ENCODE results near the gene TRAF1. TPM values are rescaled to one million over a fixed set of nuclear protein-coding genes. Genes with fewer than 3 reads are reported as not detected.

The TRAF1 gene
- total and polyA plus RNA-seq, 10 of the 15 experiments (the other 5 are each of a cell fraction or from before 2014, with no cell fraction given), result 13.8 to 163 (median 128) TPM

GRCh38 chr9:120886490-120886967, 40.1 kb downstream of the TRAF1 start (continued):
- TF ChIP-seq RCOR1 (conservative IDR thresholded peaks at IDR 0.05; ENCODE audit: low read depth, low read length), result no peak
- peak; percentile 75 for TF ChIP-seq EED (IDR thresholded peaks at IDR 0.05; ENCODE audit: low read depth)

- FAIRE-seq (no peak), ATAC-seq (peak; percentile 23), DNase-seq (ENCODE audit: low read depth, low spot score) (no peak)
- Histone ChIP-seq H2AFZ (ENCODE audit: control insufficient read depth, low read depth, low read length) (no peak overlapping the region), H3K4me1 (ENCODE audit: control insufficient read depth, insufficient read depth, low read length) (peaks cover 20% of the 10 kb centered on the region), H3K36me3 (ENCODE audit: control insufficient read depth in 2 of 2, insufficient read depth in 2 of 2, low read length in 1 of 2) (no peaks in the 10 kb centered on the region), H3K4me3 (no peak overlapping the region), H3K27ac (ENCODE audit: control insufficient read depth, insufficient read depth) (no peak overlapping the region), H3K79me2 (ENCODE audit: control insufficient read depth, insufficient read depth, low read length) (no peaks in the 10 kb centered on the region), H3K27me3 (replicated peaks in 1 of 2; ENCODE audit: control insufficient read depth in 2 of 2, insufficient read depth in 2 of 2, low read length in 1 of 2) (no peaks in the 10 kb centered on the region), H4K20me1 (ENCODE audit: control insufficient read depth, insufficient read depth) (no peaks in the 10 kb centered on the region), H3K4me2 (ENCODE audit: control insufficient read depth, insufficient read depth) (no peak overlapping the region), H3K9ac (ENCODE audit: control insufficient read depth, insufficient read depth, low read length) (no peak overlapping the region), H3K9me3 (replicated peaks; ENCODE audit: control insufficient read depth, insufficient read depth, low read length) (no peaks in the 10 kb centered on the region)
- ChIA-PET POLR2A (interaction anchor here (0.9 to 15.6 kb wide), 5 partner anchors 11 to 42 kb away, joined by 3 to 383 read pairs (median 3); partner anchors contain the start of gene TRAF1), SMC1A (ENCODE audit: uncharacterized antibody, unreplicated experiment) (interaction anchor here (0.5 to 23.6 kb wide), 5 partner anchors 11 to 62 kb away, joined by 3 to 522 read pairs (median 3); partner anchors contain the start of gene TRAF1), RAD21 (ENCODE audit: unreplicated experiment) (interaction anchor here (0.7 to 2.0 kb wide), 10 partner anchors 10 to 130 kb away, joined by 3 to 11 read pairs (median 4); partner anchors contain the start of gene TRAF1), CTCF (interaction anchor here (0.9 to 4.2 kb wide), 18 partner anchors 10 to 267 kb away, joined by 3 to 14 read pairs (median 4); no protein-coding TSS in a partner anchor)
- in situ Hi-C loops (cut with MboI) (no loop called here), intact Hi-C loops (cut with micrococcal nuclease; ENCODE audit: unreplicated experiment) (loop anchor here (1.0 kb wide), 1 partner anchor 9 kb away; the partner anchor contains the start of gene PHF19)
- no TSS peak for BruUV-seq (replicated peaks)
- no peak for TF ChIP-seq RCOR1 (conservative IDR thresholded peaks at IDR 0.05; ENCODE audit: low read depth, low read length)
- no peak for TF ChIP-seq ATF2 (IDR thresholded peaks at IDR 0.05; ENCODE audit: low read length)
- TF ChIP-seq TAF1 (IDR thresholded peaks at IDR 0.05; ENCODE audit: borderline replicate concordance, low read depth, low read length), result no peak
- TF ChIP-seq BCL11A (IDR thresholded peaks at IDR 0.05; ENCODE audit: low read depth, low read length), result no peak
- TF ChIP-seq ZBTB40 (IDR thresholded peaks at IDR 0.05; ENCODE audit: borderline replicate concordance), result no peak
- no peak for TF ChIP-seq PAX5 (IDR thresholded peaks at IDR 0.05; ENCODE audit: borderline replicate concordance, low read depth, low read length)
- TF ChIP-seq SMC3 (IDR thresholded peaks at IDR 0.05; ENCODE audit: borderline replicate concordance, low read length), result no peak
- TF ChIP-seq IRF5 (IDR thresholded peaks at IDR 0.05; ENCODE audit: borderline replicate concordance), result no peak
- no peak for TF ChIP-seq MAX (IDR thresholded peaks at IDR 0.05; ENCODE audit: low read depth, low read length)
- no peak for TF ChIP-seq RFX5 (IDR thresholded peaks at IDR 0.05; ENCODE audit: low read depth, low read length)
- 63% methylated on average over 5 of the region's 5 CpGs for WGBS (ENCODE audit: insufficient coverage, insufficient replicate concordance, low lambda C conversion rate, missing lambda C conversion rate)
Observed at GRCh38 chr9:120885958-120886357, 40.6 kb downstream of the TRAF1 start.
